Dedifferentiated amniotic fluid mesenchymal stem cell (primary cell): Measurements from ENCODE around the gene PAPOLB.

Source experiments
- DNase-seq: peaks from one replicate; pipeline ENCODE4 v3.0.0-alpha.2; 2016; ENCODE audit errors: extremely low spot score

Gene PAPOLB

DNA sequence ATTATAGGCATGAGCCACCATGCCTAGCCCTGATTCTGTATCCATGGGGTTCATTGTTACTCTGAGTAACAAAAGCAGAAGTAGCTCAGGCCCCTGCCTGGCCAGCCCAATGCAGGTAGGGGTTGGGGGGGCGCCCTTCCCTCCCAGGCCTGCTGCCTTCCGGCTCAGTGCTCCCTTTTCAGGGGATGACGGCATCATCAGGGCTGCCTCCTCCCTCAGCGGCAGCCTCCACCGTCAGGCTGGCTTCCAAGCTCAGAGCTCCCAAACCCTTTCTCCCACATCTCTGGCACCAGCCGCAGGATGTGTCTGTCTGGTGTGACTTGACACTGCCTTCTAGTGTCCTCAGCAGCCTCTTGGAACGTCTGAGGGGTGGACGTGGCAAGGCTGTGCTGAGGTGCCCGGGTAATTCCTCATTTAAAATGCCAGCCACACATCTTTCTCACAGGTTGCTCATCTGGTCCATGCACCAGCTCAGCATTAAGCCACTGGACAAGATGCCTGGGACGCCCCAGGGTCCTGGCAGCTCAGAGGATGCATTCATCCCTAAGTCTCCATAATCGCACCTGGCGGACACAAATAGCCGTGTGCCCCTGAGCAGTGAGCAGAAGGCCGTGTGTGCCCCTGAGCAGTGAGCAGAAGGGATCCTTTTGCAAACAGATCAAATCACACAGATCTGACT lies 38.2 kb downstream of the PAPOLB start:
- no peak for DNase-seq

DNA sequence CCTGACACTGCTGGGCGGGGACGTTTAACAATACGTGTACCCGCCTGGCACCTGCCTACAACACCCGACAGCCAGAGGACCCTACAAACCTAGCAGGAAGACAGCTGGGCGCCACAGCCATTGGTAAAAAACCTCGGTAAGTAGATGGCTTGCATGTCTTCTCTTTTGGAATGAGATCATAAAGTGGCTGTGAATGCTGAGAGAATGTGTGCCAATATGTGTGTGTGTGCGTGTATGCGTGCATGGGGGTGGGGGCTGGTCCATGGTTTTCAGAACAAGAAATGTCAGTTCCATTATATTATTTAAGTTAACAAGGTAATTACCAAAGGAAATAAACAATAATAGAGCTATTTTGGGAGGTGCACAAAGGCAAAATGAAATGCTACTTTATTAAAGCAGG lies 39.2 kb downstream of the PAPOLB start:
- no peak for DNase-seq

DNA sequence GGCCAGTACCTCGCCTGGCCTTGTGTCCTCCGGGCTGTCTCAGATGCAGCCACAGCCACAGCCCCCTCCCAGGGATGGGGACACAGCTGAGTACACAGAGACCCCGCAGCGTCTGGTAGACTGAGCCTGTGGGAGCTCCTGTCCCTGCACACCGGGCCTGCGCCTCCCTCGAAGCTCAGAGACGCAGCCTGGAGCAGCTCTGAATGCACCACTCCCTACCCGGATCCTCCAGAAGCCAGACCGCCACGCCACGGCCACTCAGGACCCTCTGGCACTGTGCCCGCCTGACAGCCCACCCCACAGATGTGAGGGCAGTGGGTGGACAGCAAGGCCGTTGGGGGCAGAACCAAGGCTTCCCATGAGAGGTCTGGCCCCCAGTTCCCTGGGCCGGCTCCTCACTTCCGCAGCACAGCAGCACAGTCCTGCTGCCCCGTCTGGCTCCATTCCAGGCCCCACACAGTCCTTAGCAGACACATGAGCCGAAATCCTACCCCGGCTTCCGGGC lies 40.8 kb downstream of the PAPOLB start:
- DNase-seq = no peak

DNA sequence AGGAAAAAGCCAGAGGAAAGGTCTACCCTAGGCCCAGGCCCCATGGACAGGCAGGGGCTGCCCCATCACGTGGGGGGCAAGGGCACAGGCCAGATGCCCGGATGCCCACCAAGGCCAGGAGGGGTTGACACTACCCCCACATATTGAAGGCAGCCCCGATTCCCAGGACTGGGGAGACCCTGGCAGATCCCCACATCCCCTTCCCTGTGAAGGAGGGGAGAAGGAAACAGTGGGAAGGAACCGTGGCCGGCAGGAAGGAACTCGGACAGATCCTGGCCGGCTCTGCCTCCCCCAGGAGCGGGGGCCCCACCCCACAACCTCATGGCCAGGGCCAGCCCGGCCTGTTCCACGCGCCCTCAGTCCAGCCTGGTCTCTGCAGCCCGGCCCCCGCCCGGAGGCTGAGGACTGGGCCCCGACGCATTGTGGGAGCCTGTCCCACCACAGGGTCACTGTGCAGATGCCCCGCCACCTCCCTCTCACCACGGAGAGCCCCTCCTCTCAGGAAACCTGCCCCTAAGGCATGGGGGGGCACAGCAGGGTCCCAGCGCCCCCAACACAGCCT lies 41.3 kb downstream of the PAPOLB start:
- DNase-seq = no peak

DNA sequence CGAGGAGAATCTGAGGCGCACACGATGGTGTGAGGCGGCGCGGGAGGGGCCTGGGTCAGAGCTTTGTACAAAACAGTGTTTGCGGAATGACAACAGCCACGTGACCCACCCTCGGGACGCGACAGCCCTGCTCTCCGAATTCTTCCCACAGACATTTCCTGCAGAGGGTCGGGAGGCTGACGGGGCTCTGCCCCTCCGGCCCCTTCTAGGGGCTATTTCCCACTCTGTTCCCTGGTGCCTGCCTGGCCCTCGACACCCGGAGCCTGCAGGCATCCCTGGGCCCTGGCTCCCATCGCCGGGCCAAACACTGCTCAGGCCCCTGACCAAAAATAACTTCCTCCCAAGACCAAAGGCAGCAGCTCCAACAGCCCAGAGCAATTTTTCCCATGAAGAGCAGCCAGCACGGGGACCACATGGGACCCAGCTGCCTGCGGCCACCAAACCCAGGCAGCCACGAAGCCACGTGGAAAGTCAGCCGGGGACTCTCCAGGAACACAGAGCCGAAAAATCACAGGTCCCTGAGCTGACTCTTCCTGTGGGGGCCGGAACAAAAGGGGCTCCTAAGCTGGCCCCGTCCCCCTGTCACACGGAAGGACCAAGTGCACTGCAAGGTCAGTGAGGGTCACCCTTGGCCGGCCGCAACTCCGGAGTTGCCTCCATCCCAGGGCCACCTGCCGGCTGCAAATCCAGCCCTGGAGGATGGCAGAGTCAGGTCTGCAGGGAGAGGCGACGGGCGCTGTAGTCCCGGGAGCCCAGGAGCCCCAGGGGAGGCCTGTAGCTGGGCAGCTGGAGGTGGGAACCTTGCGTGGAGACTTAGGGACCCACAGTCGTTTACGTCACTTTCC lies 42.0 kb downstream of the PAPOLB start:
- DNase-seq = no peak

DNA sequence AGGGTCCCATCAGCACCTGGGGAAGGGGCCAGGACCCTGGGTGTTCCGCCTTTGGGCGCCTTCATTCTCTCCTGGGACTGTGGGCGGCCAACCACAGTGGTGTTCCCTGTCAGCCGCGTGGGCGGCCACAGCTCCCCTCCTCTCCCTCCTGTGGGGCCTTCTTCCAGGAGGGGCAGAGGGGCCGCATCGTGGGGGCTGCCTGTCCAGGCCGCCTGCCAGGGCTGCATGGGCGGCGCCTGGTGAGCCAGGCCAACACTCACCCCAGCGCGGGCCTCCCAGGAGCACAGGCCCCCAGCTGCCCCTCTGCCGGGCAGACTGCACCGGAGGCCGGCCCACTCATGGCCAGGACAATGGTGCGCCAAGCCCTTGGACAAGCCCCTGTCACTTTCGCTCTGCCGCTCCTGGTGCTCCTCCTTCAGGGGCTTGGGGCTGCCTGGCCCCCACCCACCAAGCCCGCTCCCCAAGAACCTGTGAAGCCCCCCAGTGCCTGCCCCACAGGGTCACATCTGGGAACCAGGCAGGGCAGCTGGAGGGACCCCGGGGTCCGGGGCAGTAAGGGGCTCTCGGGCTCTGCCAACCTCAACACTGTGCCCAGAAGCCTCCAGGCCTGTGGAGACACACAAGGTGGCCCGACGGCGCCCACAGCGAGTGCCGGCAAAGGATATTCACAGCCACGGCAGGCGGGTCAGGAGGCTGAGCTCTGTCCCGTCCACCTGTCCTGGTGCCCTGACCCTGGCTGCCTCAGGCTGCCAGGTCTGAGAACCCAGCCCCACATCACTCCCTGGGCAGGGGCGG lies 43.6 kb downstream of the PAPOLB start:
- no peak for DNase-seq

DNA sequence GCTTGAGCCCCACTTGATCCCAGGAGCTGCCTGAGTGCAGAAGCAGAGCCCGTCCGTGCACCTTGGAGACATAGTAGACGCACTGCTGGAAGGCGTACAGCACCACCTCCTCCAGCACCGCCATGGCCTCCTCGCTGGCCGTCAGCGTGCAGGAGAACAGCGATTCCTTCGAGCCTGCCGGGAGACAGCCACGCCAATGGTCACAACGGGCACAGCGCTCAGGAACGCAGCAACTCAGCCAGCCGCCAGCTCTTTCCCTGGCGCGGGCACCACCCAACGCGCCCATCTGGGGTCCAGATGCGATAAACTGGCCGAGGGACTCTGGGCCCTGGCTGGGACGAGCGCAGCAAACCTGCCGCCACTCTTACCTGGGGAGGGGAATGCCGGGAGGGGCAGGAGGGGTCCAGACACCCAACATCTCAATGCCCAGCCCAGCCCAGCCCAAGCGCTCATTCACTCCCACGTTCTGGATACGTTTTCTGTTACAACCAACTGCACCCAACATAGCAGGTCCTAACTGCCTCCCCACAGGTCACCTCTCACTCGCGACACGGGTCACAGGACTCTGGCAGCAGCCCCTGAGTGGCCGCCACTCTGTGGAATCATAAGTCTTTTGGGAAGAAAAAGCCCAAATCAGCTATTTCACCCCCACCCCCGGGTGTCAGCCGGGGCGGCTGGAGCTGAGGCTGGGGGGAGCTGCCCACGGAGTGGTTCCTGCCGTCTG lies 44.5 kb downstream of the PAPOLB start:
- no peak for DNase-seq

DNA sequence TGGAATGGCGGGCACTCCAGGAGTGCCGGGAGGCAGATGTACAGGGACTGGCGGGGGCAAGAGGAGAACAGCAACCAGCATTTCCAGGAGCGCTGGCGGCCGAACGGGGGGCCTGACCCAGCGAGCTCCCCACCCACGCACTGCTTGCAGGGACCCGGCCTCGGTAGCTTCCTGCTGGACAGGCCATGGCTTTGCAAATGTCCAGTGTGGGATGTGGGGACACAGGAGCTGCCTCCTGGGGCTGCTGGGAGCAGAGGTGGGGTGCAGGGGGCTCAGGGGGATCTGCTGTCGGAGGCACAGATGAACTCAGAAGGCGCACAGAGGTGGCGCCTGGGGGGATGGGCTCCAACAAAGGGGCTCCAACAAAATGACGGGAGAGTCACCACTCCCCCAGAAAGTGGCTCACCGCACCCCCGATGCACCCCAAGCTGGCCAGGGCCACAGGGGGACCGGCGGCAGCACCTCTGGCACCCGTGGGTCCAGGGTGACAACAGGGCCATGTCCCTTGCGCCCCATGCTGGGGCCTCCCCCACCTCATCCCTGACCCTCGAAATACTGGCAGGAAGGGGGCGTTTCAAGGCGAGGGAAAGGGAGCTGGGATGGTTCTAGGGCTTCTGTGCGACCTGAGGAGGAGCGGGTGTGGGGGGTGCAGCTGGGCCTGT lies 45.3 kb downstream of the PAPOLB start:
- no peak for DNase-seq

DNA sequence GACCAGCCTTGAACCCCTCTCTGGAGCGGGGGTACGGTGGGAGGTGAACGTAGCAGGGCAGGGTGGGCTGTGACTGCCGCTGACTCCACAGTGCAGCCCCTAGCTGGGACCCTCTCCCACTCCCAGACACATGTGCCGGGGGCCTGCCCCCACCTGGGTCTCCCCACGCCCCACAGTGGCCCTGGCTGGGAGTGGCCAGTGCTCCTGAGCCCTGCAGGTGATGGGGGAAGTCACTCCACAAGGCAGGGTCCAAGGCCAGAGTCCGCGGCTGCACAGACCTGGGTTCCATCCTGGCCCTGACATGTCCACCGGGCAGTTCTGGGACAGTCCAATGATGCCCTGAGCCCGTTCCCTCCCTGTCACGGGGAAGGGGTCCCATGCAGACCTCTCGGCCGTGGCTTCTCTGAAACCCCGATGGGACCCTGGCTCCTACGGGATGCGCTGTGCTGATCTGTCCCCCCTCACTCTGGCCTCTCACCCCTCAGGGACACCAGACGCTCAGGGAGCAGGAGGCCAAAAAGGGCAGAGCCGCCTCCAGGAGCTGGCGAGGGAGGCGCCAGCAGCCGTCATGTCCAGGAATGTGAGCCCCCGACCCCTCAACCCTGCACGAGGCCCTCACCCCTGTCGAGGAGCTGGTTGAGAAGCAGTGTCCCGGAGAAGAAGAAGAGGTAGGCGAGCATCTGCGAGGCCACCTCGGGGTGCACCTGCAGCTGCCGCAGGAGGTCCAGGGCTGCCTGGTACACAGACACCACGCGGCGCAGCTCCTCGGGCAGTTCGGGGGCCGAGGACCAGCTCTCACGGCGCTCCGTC lies 46.0 kb downstream of the PAPOLB start:
- DNase-seq = no peak

DNA sequence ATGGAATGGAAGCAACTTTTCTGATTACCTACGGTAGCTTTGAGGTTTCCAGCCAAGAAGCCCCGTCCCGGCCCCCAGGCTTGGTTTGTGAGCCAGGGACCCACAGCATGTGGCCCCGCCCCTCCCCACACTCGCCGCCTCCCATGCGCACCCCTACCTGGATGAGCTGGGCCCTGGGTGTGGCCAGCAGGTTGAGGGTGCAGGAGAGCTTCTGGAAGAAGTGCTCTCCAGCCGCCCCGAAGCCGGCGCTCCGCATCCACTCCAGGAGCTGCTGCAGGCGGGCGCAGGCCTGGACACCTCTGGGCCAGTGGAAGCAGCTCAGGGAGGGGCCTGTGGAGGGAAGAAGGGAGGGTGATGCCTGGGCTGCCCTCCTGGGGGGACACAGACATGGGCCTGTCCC lies 46.7 kb downstream of the PAPOLB start:
- no peak for DNase-seq

DNA sequence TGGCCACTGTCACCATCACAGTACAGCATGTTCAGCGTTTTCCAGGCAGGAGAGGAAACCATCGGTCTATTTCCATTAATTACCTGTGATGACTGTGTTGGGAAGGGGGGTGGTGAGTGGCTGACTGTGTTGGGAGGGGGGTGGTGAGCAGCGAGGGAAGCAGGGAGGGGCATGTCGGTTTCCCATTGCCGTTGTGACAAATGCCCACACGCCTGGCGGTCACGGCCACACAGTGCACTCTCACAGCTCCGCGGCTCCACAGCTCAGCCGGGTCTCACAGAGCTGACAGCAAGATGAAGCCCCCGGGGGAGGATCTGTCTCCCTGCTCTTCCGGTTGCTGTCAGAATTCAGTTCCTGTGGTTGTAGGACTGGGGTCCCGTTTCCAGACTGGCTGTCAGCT lies 47.4 kb downstream of the PAPOLB start:
- DNase-seq = no peak

DNA sequence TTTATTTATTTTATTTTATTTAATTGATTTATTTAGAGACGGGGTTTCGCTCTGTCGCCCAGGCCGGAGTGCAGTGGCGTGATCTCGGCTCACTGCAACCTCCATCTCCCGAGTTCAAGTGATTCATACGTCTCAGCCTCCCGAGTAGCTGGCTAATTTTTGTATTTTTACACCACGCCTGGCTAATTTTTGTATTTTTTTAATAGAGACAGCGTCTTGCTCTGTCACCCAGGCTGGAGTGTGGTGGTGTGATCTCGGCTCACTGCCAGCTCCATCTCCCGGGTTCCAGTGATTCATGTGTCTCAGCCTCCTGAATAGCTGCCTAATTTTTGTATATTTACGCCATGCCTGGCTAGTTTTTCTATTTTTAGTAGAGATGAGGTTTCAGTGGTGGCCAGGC lies 52.2 kb downstream of the PAPOLB start:
- DNase-seq = no peak

DNA sequence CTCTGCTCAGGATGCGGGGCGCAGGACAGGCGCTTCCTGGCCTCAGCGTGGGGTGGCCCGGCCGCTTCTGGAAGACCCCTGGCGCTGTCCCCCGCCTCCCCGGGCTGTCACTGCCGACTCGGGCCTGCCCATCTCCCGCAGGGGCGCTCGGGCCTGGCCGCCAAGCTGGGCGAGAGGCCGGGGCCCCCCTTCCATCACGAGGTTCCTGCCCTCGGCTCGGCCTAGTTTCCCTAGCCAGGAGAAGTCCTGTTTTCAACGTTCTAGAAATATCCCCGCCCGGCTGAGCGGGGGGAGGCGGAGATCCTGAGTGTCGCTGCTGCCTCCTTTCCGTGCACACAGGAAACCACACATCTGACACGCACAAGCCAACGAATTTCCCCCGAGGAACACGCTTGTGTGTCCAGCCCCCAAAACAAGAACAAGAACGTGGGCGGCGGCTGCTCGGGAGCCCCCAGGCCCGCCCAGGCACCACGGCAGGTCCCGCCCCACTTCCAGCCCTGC lies 52.7 kb downstream of the PAPOLB start:
- no peak for DNase-seq

DNA sequence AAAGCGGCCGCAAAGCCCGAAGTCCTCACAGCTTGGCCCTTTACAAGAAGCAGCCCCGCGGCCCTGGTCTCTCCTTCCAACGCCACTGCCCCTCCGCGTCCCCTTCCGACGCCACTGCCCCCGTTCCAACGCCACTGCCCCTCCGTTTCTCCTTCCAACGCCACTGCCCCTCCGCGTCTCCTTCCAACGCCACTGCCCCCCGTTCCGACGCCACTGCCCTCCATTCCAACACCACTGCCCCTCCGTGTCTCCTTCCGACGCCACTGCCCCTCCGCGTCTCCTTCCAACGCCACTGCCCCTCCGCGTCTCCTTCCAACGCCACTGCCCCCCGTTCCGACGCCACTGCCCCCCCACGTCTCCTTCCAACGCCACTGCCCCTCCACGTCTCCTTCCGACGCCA lies 53.3 kb downstream of the PAPOLB start:
- no peak for DNase-seq

DNA sequence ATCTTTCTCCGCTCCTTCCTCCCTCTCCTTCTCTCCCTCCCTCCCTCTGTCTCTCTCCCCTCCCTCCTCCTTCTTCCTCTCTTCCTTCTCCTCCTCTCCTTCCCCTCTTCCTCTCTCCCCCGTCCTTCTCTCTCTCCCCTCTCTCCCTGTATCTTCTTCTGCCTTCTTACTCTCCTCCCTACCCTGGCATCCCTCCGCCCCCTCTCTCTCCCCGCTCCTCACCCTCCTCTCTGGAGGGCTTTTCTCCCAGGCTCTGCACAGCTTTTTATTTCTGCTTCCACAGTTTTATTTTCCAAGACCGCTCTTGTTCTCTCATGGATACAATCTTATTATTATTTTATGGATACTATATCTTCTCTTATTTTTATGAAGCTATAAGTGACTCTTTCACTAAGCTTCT lies 53.8 kb downstream of the PAPOLB start:
- DNase-seq = no peak
